Measurements from ENCODE around the gene DCUN1D2.

DCUN1D2 gene

GRCh38 chr13:113518076-113518803 is 27.7 kb upstream of the DCUN1D2 start:
- no peak for FAIRE-seq

GRCh38 chr13:113514847-113515246 is 24.3 kb upstream of the DCUN1D2 start:
- FAIRE-seq, result no peak

GRCh38 chr13:113513761-113514160 is 23.2 kb upstream of the DCUN1D2 start:
- FAIRE-seq, result no peak

GRCh38 chr13:113511361-113511760 is 20.9 kb upstream of the DCUN1D2 start:
- FAIRE-seq, result no peak

GRCh38 chr13:113510871-113511270 is 20.4 kb upstream of the DCUN1D2 start:
- no peak for FAIRE-seq

GRCh38 chr13:113509989-113510388 is 19.5 kb upstream of the DCUN1D2 start:
- FAIRE-seq, result no peak

GRCh38 chr13:113508521-113509254 is 18.2 kb upstream of the DCUN1D2 start:
- no peak for FAIRE-seq

GRCh38 chr13:113507505-113508345 is 17.2 kb upstream of the DCUN1D2 start:
- no peak for FAIRE-seq

- FAIRE-seq, result no peak
Measured at GRCh38 chr13:113506871-113507388, 16.4 kb upstream of the DCUN1D2 start.

GRCh38 chr13:113506025-113506685 is 15.6 kb upstream of the DCUN1D2 start:
- FAIRE-seq, result no peak

GRCh38 chr13:113502686-113503085 is 12.2 kb upstream of the DCUN1D2 start:
- FAIRE-seq, result no peak

- no peak for FAIRE-seq
Measured at GRCh38 chr13:113500530-113501265, 10.2 kb upstream of the DCUN1D2 start.

- no peak for FAIRE-seq
Measured at GRCh38 chr13:113499936-113500335, 9.4 kb upstream of the DCUN1D2 start.

GRCh38 chr13:113498905-113499304 is 8.4 kb upstream of the DCUN1D2 start:
- FAIRE-seq, result no peak

GRCh38 chr13:113497217-113497616 is 6.7 kb upstream of the DCUN1D2 start:
- no peak for FAIRE-seq

GRCh38 chr13:113495494-113496210 is 5.1 kb upstream of the DCUN1D2 start:
- no peak for FAIRE-seq

GRCh38 chr13:113493315-113493951 is 2.9 kb upstream of the DCUN1D2 start:
- peak; percentile 99 for FAIRE-seq

GRCh38 chr13:113491982-113492381 is 1.5 kb upstream of the DCUN1D2 start:
- no peak for FAIRE-seq

GRCh38 chr13:113491418-113491883 is 940 bp upstream of the DCUN1D2 start:
- FAIRE-seq, result no peak

Measured in islet of Langerhans (tissue), 1 donor.